Gastroesophageal sphincter (tissue), 4 donors: ENCODE measurements around the gene VEGFA. TPM values are rescaled to one million over a fixed set of nuclear protein-coding genes. Genes with fewer than 3 reads are reported as not detected.

Experiments
- ATAC-seq: fragments of 150-250 bp; one replicate; pipeline ENCODE4 v1.9.1; 2016; ENCODE audit warnings: mild to moderate bottlenecking, moderate library complexity
- H3K27ac ChIP-seq, 4 donors: fragments of 200-600 bp; sonication (generic) in 3 of 4; 1 replicate in 3 of 4; 2 replicates in 1 of 4; pipeline ENCODE4 v1.5.1; 2016 to 2019
- H3K27me3 ChIP-seq: fragments of 200-600 bp; sonication (generic); one replicate; pipeline ENCODE4 v1.5.1; 2019
- H3K36me3 ChIP-seq, 2 donors: fragments of 200-600 bp; sonication (generic); one replicate each; pipeline ENCODE4 v1.5.1; 2019; ENCODE audit warnings: control low read depth in 1 of 2
- H3K4me1 ChIP-seq, 3 donors: fragments of 200-600 bp; sonication (generic); 1 replicate in 2 of 3; 2 replicates in 1 of 3; pipeline ENCODE4 v1.5.1; 2016 to 2019; ENCODE audit warnings: control low read depth in 2 of 3
- H3K4me3 ChIP-seq, 2 donors: fragments of 200-600 bp; sonication (generic); one replicate each; pipeline ENCODE4 v1.5.1; 2019; ENCODE audit warnings: mild to moderate bottlenecking in 1 of 2, moderate library complexity in 1 of 2
- H3K9me3 ChIP-seq, 3 donors: fragments of 200-600 bp; sonication (generic); one replicate each; pipeline ENCODE4 v1.5.1; 2017 to 2019; ENCODE audit warnings: control low read depth in 2 of 3
- CTCF ChIP-seq, 4 experiments: fragments of 200-600 bp in 2 of 4; fragments of 450-650 bp in 2 of 4; sonication (generic) in 1 of 4; IDR thresholded peaks; one replicate each; pipeline ENCODE4 v1.5.1; 2017 to 2019; ENCODE audit warnings: antibody characterized with exemption in 4 of 4, mild to moderate bottlenecking in 2 of 4, moderate library complexity in 2 of 4
- EP300 ChIP-seq: sonication (generic); formaldehyde crosslinking; IDR thresholded peaks from one replicate; pipeline ENCODE4 v1.6.1; 2017; ENCODE audit warnings: antibody characterized with exemption, mild to moderate bottlenecking
- POLR2A ChIP-seq, 2 donors: fragments of 450-650 bp; IDR thresholded peaks; one replicate each; pipeline ENCODE4 v1.6.1; 2017; ENCODE audit warnings: antibody characterized with exemption in 2 of 2, mild to moderate bottlenecking in 2 of 2, moderate library complexity in 1 of 2
- POLR2AphosphoS5 ChIP-seq: sonication (generic); formaldehyde crosslinking; IDR thresholded peaks from one replicate; pipeline ENCODE4 v1.6.1; 2017; ENCODE audit warnings: antibody characterized with exemption
- WGBS, 2 donors: methylation state at CpG; one replicate each; pipeline ENCODE4 v1.1.5; 2018; ENCODE audit warnings: low coverage in 1 of 2; 5-methylcytosine and 5-hydroxymethylcytosine counted together
- total RNA-seq, 4 donors: library from RNA; depleted of rRNA; stranded (reverse); fragments of >200 nt; gene quantifications; one replicate each; pipeline ENCODE4 v1.1.0, GENCODE V29; 2016

VEGFA gene
- total RNA-seq, 4 donors from 2014 or later, result 32.2 to 66.2 (median 40.1) TPM

- Histone ChIP-seq H3K27ac (peak overlapping the region in 1 of 4 donors; percentile 34), H3K27me3 (no peaks in the 10 kb centered on the region), H3K36me3 (peaks cover 0 to 96% of the 10 kb centered on the region in 2 donors), H3K4me3 (no peak overlapping the region), H3K9me3 (no peaks in the 10 kb centered on the region), H3K4me1 (peaks cover 0 to 41% (median 6%) of the 10 kb centered on the region in 3 donors)
- TF ChIP-seq POLR2AphosphoS5, result no peak
- no peak for TF ChIP-seq EP300
- TF ChIP-seq POLR2A (IDR thresholded peaks at IDR 0.05), result no peak
- TF ChIP-seq CTCF (IDR thresholded peaks at IDR 0.05), result no peak
- 80 to 91% methylated on average over 2 to 4 of the region's 24 CpGs for WGBS, 2 donors
- no peak for ATAC-seq
Observed at GRCh38 chr6:43780941-43781928, 11.2 kb downstream of the VEGFA start.

- Histone ChIP-seq H3K4me3 (no peak overlapping the region), H3K36me3 (peaks cover 0 to 93% of the 10 kb centered on the region in 2 donors), H3K4me1 (peaks cover 0 to 32% (median 6%) of the 10 kb centered on the region in 3 donors), H3K27ac (peak overlapping the region in 3 of 4 donors; percentile 2 to 24 (median 22)), H3K27me3 (no peaks in the 10 kb centered on the region), H3K9me3 (no peaks in the 10 kb centered on the region)
- 70 to 74% methylated on average over 4 to 14 of the region's 20 CpGs for WGBS, 2 donors
- TF ChIP-seq EP300, result no peak
- TF ChIP-seq POLR2A (IDR thresholded peaks at IDR 0.05), result no peak
- no peak for TF ChIP-seq POLR2AphosphoS5
- no peak for TF ChIP-seq CTCF (IDR thresholded peaks at IDR 0.05)
- ATAC-seq, result no peak
Observed at GRCh38 chr6:43781941-43782704, 12.1 kb downstream of the VEGFA start.

- Histone ChIP-seq H3K4me1 (peaks cover 0 to 24% (median 6%) of the 10 kb centered on the region in 3 donors), H3K27me3 (no peaks in the 10 kb centered on the region), H3K9me3 (no peaks in the 10 kb centered on the region), H3K36me3 (peaks cover 0 to 85% of the 10 kb centered on the region in 2 donors), H3K27ac (peak overlapping the region in 3 of 4 donors; percentile 2 to 24 (median 22)), H3K4me3 (no peak overlapping the region)
- WGBS, 2 donors, result 90 to 91% methylated on average over 5 to 7 of the region's 11 CpGs
- no peak for ATAC-seq
- TF ChIP-seq POLR2A (IDR thresholded peaks at IDR 0.05) (no peak), EP300 (no peak)
Observed at GRCh38 chr6:43782764-43783513, 12.9 kb downstream of the VEGFA start.

- H3K27ac ChIP-seq, result no peak overlapping the region
- TF ChIP-seq EP300 (no peak), POLR2AphosphoS5 (no peak), POLR2A (IDR thresholded peaks at IDR 0.05) (no peak), CTCF (IDR thresholded peaks at IDR 0.05) (no peak)
- no peak for ATAC-seq
Observed at GRCh38 chr6:43784049-43784855, 14.2 kb downstream of the VEGFA start.

More at GRCh38 chr6:43784049-43784855, 14.2 kb downstream of the VEGFA start:
- Histone ChIP-seq H3K4me1 (peaks cover 0 to 18% (median 6%) of the 10 kb centered on the region in 3 donors), H3K27me3 (no peaks in the 10 kb centered on the region), H3K36me3 (peaks cover 0 to 72% of the 10 kb centered on the region in 2 donors), H3K4me3 (no peak overlapping the region), H3K9me3 (no peaks in the 10 kb centered on the region)
- 79 to 82% methylated on average over 8 to 18 of the region's 26 CpGs for WGBS, 2 donors
